Measurements from ENCODE around the gene ABRAXAS1.

The ABRAXAS1 gene

DNA sequence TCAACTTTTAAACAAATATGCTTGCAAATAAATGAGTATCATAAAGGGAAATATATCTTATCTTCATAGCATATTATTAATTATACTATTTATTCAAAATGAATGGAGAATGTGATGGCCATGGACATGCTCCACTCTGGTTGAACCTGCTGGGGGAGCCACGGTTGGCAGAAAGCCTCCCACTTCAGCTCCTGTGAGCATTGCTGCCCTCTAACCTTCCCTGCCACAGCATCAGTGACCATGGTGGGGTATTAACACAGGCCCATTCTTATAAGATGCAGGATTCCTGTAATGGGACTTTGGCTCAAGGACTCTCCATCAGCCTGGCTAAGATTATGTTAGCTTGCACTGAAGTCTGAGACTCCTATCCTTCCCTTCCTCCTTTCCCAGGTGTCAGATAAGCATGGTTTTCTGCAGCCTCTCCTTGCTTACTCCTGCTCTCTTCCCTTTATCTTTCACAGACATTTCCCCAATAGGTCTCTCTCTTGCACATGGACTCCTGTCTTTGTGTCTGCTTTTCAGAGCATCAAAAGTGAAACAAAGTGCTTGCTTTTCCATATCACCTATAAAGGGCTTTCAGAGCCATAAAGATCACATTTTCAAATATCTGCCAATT is 4.9 kb upstream of the ABRAXAS1 start:
- Mint-ChIP-seq H3K4me1 (peaks cover 4 to 8% of the 10 kb centered on the region in 2 donors), H3K27ac (no peak overlapping the region), H3K36me3 (no peaks in the 10 kb centered on the region), H3K27me3 (no peaks in the 10 kb centered on the region), H3K4me3 (no peak overlapping the region), H3K9me3 (no peaks in the 10 kb centered on the region)
- DNase-seq: no peak
- ATAC-seq (replicated peaks): no peak

DNA sequence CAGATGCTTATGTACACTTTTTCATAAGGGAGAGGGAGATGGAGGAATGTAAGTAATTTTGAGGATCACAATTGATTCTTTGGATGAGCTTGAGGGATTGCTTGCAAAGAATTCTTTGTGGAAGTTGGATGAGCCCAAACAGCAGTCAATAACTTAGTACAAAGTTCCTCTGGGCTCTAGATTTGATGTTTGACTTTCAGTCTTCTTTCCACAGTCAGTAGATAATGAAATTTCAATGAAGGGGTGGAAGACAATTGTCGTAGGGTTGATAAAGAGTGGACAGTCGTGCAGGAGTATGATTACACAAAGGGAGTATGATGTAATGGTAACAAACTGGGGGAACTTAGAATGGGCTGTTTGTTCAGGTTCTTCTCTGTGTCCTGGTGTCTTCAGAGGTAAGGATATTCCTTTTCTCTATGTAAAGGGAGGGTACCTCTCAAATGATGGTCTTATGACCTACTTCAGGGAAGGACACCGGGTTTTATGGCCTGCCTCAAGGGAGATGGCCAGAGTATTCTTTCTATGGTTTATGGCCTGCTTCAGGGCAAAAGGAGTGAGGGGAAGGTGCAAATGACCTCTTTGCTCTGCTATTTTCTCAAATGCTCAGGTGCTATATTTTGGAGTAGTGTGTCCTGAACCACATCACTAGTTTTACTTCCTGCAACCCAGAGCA is 1.7 kb upstream of the ABRAXAS1 start:
- Mint-ChIP-seq H3K36me3 (peaks cover 4 to 10% of the 10 kb centered on the region in 2 donors), H3K27ac (no peak overlapping the region), H3K4me1 (peaks cover 11 to 18% of the 10 kb centered on the region in 2 donors), H3K27me3 (no peaks in the 10 kb centered on the region), H3K4me3 (no peak overlapping the region), H3K9me3 (no peaks in the 10 kb centered on the region)
- ATAC-seq (replicated peaks): no peak
- no peak for DNase-seq

DNA sequence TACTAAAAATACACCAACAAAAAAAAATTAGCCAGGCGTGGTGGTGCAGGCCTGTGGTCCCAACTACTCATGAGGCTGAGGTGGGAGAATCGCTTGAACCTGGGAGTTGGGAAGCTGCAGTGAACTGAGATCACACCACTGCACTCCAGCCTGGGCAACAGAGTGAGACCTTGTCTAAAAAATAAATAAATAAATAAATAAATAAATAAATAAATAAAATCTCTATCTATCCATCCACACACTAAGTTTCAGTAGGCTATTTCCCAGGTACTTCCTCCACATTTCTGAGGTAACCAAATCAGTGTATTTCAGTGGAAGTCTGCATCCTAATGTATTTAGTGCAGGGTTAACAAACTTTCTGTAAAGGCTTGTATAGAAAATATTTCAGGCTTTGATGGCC is 10.9 kb downstream of the ABRAXAS1 start:
- H3K27ac Mint-ChIP-seq: no peak overlapping the region

DNA sequence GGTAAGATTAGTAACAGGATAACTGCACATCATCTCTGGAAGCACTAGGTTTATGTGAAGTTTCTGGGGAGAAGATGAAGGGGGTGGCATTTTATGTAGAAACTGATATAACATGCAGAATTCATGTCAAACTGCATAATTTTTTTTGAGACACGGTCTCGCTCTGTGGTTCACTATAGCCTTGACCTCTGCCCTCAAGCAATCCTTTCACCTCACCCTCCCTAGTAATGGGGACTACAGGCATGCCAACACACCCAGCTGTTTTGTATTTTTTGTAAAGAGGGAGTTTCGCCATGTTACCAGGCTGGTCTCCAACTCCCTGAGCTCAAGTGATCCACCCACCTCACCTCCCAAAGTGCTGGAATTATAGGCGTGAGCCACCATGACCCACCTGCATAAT is 11.5 kb downstream of the ABRAXAS1 start:
- H3K36me3 Mint-ChIP-seq: peaks cover 20 to 24% of the 10 kb centered on the region in 2 donors

More for the DNA sequence above, 10.9 kb downstream of the ABRAXAS1 start:
- no peak overlapping the region for H3K4me3 Mint-ChIP-seq
- H3K36me3 Mint-ChIP-seq: peaks cover 19 to 21% of the 10 kb centered on the region in 2 donors
- H3K9me3 Mint-ChIP-seq: no peaks in the 10 kb centered on the region
- H3K27me3 Mint-ChIP-seq: no peaks in the 10 kb centered on the region
- ATAC-seq (replicated peaks): no peak
- no peaks in the 10 kb centered on the region for H3K4me1 Mint-ChIP-seq
- no peak for DNase-seq

DNA sequence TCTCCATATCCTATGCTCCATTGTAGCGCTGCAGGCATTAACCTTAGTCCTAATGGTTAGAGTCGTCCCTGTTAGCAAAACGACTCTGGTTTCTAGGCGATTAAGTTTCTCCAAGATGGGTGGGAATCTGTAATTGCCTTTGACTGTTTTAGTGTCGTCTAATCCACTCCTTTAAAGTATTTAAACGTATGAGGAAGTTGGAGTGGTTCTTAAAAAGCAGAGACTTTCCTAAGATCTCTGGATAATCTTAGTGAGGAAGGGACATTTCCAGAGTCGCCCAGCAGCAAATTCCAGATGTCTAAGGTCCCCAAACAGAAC is 28.8 kb downstream of the ABRAXAS1 start:
- Mint-ChIP-seq H3K36me3 (peaks cover 15 to 41% of the 10 kb centered on the region in 2 donors), H3K9me3 (no peaks in the 10 kb centered on the region), H3K4me3 (peak overlapping the region; percentile 99), H3K4me1 (peaks cover 10 to 38% of the 10 kb centered on the region in 2 donors), H3K27ac (peak overlapping the region; percentile 100), H3K27me3 (no peaks in the 10 kb centered on the region)
- DNase-seq (no peak), ATAC-seq (replicated peaks) (no peak)

More for the DNA sequence above, 11.5 kb downstream of the ABRAXAS1 start:
- H3K27me3 Mint-ChIP-seq: no peaks in the 10 kb centered on the region
- no peak overlapping the region for H3K27ac Mint-ChIP-seq
- DNase-seq (no peak), ATAC-seq (replicated peaks) (no peak)
- H3K4me3 Mint-ChIP-seq: no peak overlapping the region
- no peaks in the 10 kb centered on the region for H3K9me3 Mint-ChIP-seq
- no peaks in the 10 kb centered on the region for H3K4me1 Mint-ChIP-seq

DNA sequence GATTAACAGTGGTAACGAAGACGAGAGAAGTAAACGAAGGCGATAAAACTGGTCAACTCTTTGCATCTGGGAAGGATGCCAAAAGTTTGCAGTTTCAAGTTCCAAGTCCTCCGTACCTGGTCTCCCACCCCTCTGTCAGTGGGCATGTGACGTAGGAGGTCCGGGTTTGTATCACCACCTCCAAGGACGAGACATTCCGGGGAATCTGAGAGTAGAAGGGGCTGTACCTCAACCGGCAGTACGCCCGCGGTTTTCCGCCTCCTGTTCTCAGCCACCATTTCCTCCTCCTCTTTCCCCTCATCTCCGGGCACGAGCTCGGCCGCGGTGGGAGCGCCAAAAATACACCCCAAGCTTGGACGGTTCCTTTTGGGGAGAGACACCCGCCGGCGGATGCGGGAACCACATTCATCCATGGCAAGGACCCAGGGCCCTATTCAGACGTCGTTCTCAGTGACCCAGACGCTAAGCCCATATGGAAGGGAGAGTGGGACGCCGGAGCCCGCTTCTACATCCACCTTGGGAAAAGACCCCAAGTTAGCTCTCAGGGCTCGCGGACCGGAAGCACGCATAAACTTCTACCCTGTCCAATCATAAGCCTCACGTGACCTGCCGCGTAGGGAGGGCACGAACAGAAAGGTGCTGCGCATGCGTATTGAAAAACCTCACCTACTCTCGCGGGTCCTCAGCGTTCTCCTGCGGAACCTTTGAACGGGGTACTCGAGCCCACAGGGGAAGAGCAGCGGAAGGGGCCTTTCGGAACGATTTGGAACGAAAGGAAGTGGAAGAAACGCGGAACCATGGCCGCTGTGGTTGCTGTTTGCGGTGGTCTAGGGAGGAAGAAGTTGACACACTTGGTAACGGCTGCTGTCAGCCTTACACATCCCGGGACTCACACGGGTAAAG is 29.4 kb downstream of the ABRAXAS1 start, which contains the start of the genes HELQ and MRPS18C:
TSS of gene HELQ (minus strand) at position 543 of the 903 bp plus-strand sequence. CDS start at position 413, 130 bp downstream.
TSS of gene MRPS18C (plus strand) at position 778 of the 903 bp plus-strand sequence. CDS start at position 798, 20 bp downstream.
- peaks cover 10 to 38% of the 10 kb centered on the region in 2 donors for H3K4me1 Mint-ChIP-seq
- H3K27me3 Mint-ChIP-seq: no peaks in the 10 kb centered on the region
- H3K4me3 Mint-ChIP-seq: peak within 1 kb of the TSS; percentile 99
- ATAC-seq (replicated peaks): peak; percentile 90 to 94
- peak within 1 kb of the TSS; percentile 100 for H3K27ac Mint-ChIP-seq
- peaks cover 14 to 43% of the 10 kb centered on the region in 2 donors for H3K36me3 Mint-ChIP-seq
- DNase-seq: peak; percentile 95
- H3K9me3 Mint-ChIP-seq: no peaks in the 10 kb centered on the region

- H3K4me3 Mint-ChIP-seq: peak overlapping the region; percentile 99
- H3K9me3 Mint-ChIP-seq: no peaks in the 10 kb centered on the region
- peaks cover 10 to 38% of the 10 kb centered on the region in 2 donors for H3K4me1 Mint-ChIP-seq
- ATAC-seq (replicated peaks) (no peak), DNase-seq (no peak)
- H3K27me3 Mint-ChIP-seq: no peaks in the 10 kb centered on the region
- peaks cover 16 to 46% of the 10 kb centered on the region in 2 donors for H3K36me3 Mint-ChIP-seq
- peak overlapping the region; percentile 100 for H3K27ac Mint-ChIP-seq
These were observed 30.2 kb downstream of the ABRAXAS1 start for GRCh38 chr4:83454686-83455085.

DNA sequence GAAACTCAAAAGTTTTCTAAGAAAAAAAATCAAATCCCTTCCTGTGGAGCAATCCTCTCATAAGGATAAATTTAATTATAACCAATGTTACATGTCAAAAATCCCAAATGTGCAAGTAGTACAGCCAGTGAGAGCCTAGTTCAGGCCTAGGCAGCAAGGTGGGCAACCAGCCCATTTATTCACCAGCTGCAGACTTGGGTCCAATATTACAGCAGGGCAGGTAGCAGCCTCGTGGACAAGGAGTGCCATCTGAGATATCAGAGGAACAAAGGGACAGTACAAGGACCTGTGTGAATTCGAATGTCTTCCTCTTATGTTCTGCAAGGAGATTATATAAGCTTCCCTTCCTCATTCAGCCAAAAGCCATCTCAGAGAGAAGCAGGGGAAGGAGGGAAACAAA is 35.9 kb downstream of the ABRAXAS1 start:
- H3K9me3 Mint-ChIP-seq: no peaks in the 10 kb centered on the region
- H3K36me3 Mint-ChIP-seq: peaks cover 26 to 40% of the 10 kb centered on the region in 2 donors
- H3K4me3 Mint-ChIP-seq: no peak overlapping the region
- H3K27me3 Mint-ChIP-seq: no peaks in the 10 kb centered on the region
- no peak for DNase-seq
- ATAC-seq (replicated peaks): no peak
- H3K27ac Mint-ChIP-seq: no peak overlapping the region
- H3K4me1 Mint-ChIP-seq: peaks cover 5 to 21% of the 10 kb centered on the region in 2 donors

GRCh38 chr4:83440899-83441298 is 44.0 kb downstream of the ABRAXAS1 start:
- H3K27me3 Mint-ChIP-seq: no peaks in the 10 kb centered on the region
- no peak overlapping the region for H3K4me3 Mint-ChIP-seq
- H3K4me1 Mint-ChIP-seq: peaks cover 9 to 27% of the 10 kb centered on the region in 2 donors
- H3K36me3 Mint-ChIP-seq: peaks cover 22 to 39% of the 10 kb centered on the region in 2 donors
- ATAC-seq (replicated peaks) (peak; percentile 33 to 58), DNase-seq (no peak)
- no peaks in the 10 kb centered on the region for H3K9me3 Mint-ChIP-seq
- H3K27ac Mint-ChIP-seq: no peak overlapping the region

- peak; percentile 45 to 46 for ATAC-seq (replicated peaks)
These were observed 44.6 kb downstream of the ABRAXAS1 start for GRCh38 chr4:83440148-83440814.

GRCh38 chr4:83438719-83439118 is 46.2 kb downstream of the ABRAXAS1 start:
- peaks cover 19 to 45% of the 10 kb centered on the region in 2 donors for H3K36me3 Mint-ChIP-seq
- no peaks in the 10 kb centered on the region for H3K9me3 Mint-ChIP-seq
- no peak for DNase-seq
- H3K27ac Mint-ChIP-seq: peak overlapping the region; percentile 59
- peaks cover 9 to 27% of the 10 kb centered on the region in 2 donors for H3K4me1 Mint-ChIP-seq
- H3K27me3 Mint-ChIP-seq: no peaks in the 10 kb centered on the region
- H3K4me3 Mint-ChIP-seq: no peak overlapping the region
- ATAC-seq (replicated peaks): no peak

More at GRCh38 chr4:83440148-83440814, 44.6 kb downstream of the ABRAXAS1 start:
- no peaks in the 10 kb centered on the region for H3K27me3 Mint-ChIP-seq
- H3K4me3 Mint-ChIP-seq: no peak overlapping the region
- DNase-seq: no peak
- peaks cover 23 to 42% of the 10 kb centered on the region in 2 donors for H3K36me3 Mint-ChIP-seq
- H3K9me3 Mint-ChIP-seq: no peaks in the 10 kb centered on the region
- H3K4me1 Mint-ChIP-seq: peaks cover 9 to 27% of the 10 kb centered on the region in 2 donors
- H3K27ac Mint-ChIP-seq: no peak overlapping the region

GRCh38 chr4:83436680-83437079 is 48.2 kb downstream of the ABRAXAS1 start:
- no peaks in the 10 kb centered on the region for H3K9me3 Mint-ChIP-seq
- ATAC-seq (replicated peaks) (no peak), DNase-seq (no peak)
- peaks cover 9 to 27% of the 10 kb centered on the region in 2 donors for H3K4me1 Mint-ChIP-seq
- H3K27me3 Mint-ChIP-seq: no peaks in the 10 kb centered on the region
- no peak overlapping the region for H3K27ac Mint-ChIP-seq
- H3K36me3 Mint-ChIP-seq: peaks cover 17 to 38% of the 10 kb centered on the region in 2 donors
- no peak overlapping the region for H3K4me3 Mint-ChIP-seq

GRCh38 chr4:83431200-83431599 is 53.7 kb downstream of the ABRAXAS1 start:
- no peak overlapping the region for H3K27ac Mint-ChIP-seq
- no peaks in the 10 kb centered on the region for H3K27me3 Mint-ChIP-seq
- DNase-seq (no peak), ATAC-seq (replicated peaks) (no peak)
- H3K9me3 Mint-ChIP-seq: no peaks in the 10 kb centered on the region
- peaks cover 15 to 21% of the 10 kb centered on the region in 2 donors for H3K36me3 Mint-ChIP-seq
- no peak overlapping the region for H3K4me3 Mint-ChIP-seq
- H3K4me1 Mint-ChIP-seq: no peaks in the 10 kb centered on the region

DNA sequence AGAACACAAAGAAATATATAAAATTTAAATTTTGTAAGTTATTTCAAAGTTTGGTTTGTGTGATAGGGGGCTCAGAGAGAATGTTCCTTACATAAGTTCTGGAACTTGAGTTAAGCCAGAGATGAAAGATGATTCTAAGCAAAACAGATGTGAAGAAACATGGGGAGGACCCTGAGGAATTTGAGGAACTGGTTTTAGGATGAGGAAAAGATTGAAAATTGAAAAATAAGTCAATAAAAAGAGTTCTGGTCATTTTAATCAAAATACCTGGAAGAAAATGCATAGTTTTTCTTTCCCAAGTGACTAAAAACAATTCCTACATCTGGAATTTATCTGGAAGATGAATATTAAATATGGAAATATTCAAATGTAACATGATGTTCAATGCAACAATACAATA is 66.7 kb downstream of the ABRAXAS1 start:
- Mint-ChIP-seq H3K27me3 (no peaks in the 10 kb centered on the region), H3K4me1 (no peaks in the 10 kb centered on the region), H3K4me3 (no peak overlapping the region), H3K36me3 (peaks cover 29% of the 10 kb centered on the region in 2 donors), H3K27ac (no peak overlapping the region), H3K9me3 (no peaks in the 10 kb centered on the region)
- no peak for ATAC-seq (replicated peaks)
- no peak for DNase-seq
